Ishikawa (cell line): ENCODE measurements around the gene SMIM44.
A peak's percentile ranks its signal among the peaks of the same experiment; 100 is the strongest.

Experiments
- CEBPB ChIP-seq: IDR thresholded peaks from 2 replicates; pipeline ENCODE4 v1.6.1; 2012
- CREB1 ChIP-seq: IDR thresholded peaks from 2 replicates; pipeline ENCODE4 v1.6.1; 2012; ENCODE audit warnings: low read depth
- EGR1 ChIP-seq: IDR thresholded peaks from 2 replicates; pipeline ENCODE4 v1.6.1; 2012
- EP300 ChIP-seq: IDR thresholded peaks from 2 replicates; pipeline ENCODE4 v1.6.1; 2012; ENCODE audit warnings: borderline replicate concordance
- FOXM1 ChIP-seq: IDR thresholded peaks from 2 replicates; pipeline ENCODE4 v1.6.1; 2012; ENCODE audit warnings: low read depth, borderline replicate concordance
- MAX ChIP-seq: IDR thresholded peaks from 2 replicates; pipeline ENCODE4 v1.6.1; 2012
- NFIC ChIP-seq: IDR thresholded peaks from 2 replicates; pipeline ENCODE4 v1.6.1; 2012
- RAD21 ChIP-seq: IDR thresholded peaks from 2 replicates; pipeline ENCODE4 v1.6.1; 2012; ENCODE audit warnings: low read depth
- REST ChIP-seq: IDR thresholded peaks from 2 replicates; pipeline ENCODE4 v1.6.1; 2012; ENCODE audit warnings: low read depth, mild to moderate bottlenecking
- TAF1 ChIP-seq: IDR thresholded peaks from 2 replicates; pipeline ENCODE4 v1.6.1; 2012; ENCODE audit warnings: low read depth, mild to moderate bottlenecking
- TCF12 ChIP-seq: IDR thresholded peaks from 2 replicates; pipeline ENCODE4 v1.6.1; 2012; ENCODE audit warnings: low read depth
- USF1 ChIP-seq: IDR thresholded peaks from 2 replicates; pipeline ENCODE4 v1.6.1; 2012
- ZBTB7A ChIP-seq: IDR thresholded peaks from 2 replicates; pipeline ENCODE4 v1.6.1; 2012; ENCODE audit warnings: low read depth

The SMIM44 gene

GRCh38 chr19:3476830-3477229 lies 6.4 kb downstream of the SMIM44 start:
- TF ChIP-seq EP300 (no peak), ZBTB7A (no peak), RAD21 (no peak), EGR1 (no peak)

GRCh38 chr19:3475449-3475848 lies 7.8 kb downstream of the SMIM44 start:
- TF ChIP-seq CREB1 (no peak), REST (no peak), USF1 (no peak), TAF1 (no peak), RAD21 (no peak)

GRCh38 chr19:3474614-3475013 lies 8.6 kb downstream of the SMIM44 start:
- TF ChIP-seq CREB1, result no peak
- TF ChIP-seq TCF12, result no peak
- no peak for TF ChIP-seq EGR1
- TF ChIP-seq CEBPB, result no peak
- TF ChIP-seq RAD21, result no peak
- TF ChIP-seq TAF1, result no peak
- TF ChIP-seq FOXM1, result no peak
- TF ChIP-seq USF1, result no peak

- no peak for TF ChIP-seq USF1
- no peak for TF ChIP-seq CEBPB
- TF ChIP-seq TAF1, result no peak
- no peak for TF ChIP-seq ZBTB7A
- TF ChIP-seq MAX, result no peak
Observed at GRCh38 chr19:3474010-3474409, 9.2 kb downstream of the SMIM44 start.

GRCh38 chr19:3471954-3472655 lies 11.1 kb downstream of the SMIM44 start:
- TF ChIP-seq REST (no peak), EGR1 (no peak), RAD21 (peak; percentile 85), ZBTB7A (peak; percentile 91), NFIC (no peak)

- TF ChIP-seq TCF12 (no peak), REST (no peak), CEBPB (no peak), MAX (no peak)
Observed at GRCh38 chr19:3470500-3471128, 12.6 kb downstream of the SMIM44 start.
